Nephron (organoid): ENCODE measurements around the gene NTSR1.

ENCODE experiments used
- H3K27ac Mint-ChIP-seq, 3 experiments: 2 replicates each; pipeline ENCODE4 v1.8.0; 2020; ENCODE audit warnings: mixed read lengths in 3 of 3, mild to moderate bottlenecking in 2 of 3, moderate library complexity in 1 of 3
- H3K27me3 Mint-ChIP-seq: 2 replicates; pipeline ENCODE4 v1.8.0; 2021; ENCODE audit warnings: low read depth, mild to moderate bottlenecking, moderate library complexity, mixed read lengths
- H3K36me3 Mint-ChIP-seq: 2 replicates; pipeline ENCODE4 v1.8.0; 2020; ENCODE audit warnings: low read depth, mixed read lengths
- H3K4me1 Mint-ChIP-seq: 2 replicates; pipeline ENCODE4 v1.8.0; 2020; ENCODE audit warnings: mixed read lengths
- H3K4me3 Mint-ChIP-seq, 3 experiments: 2 replicates each; pipeline ENCODE4 v1.8.0; 2020; ENCODE audit warnings: mild to moderate bottlenecking in 3 of 3, mixed read lengths in 3 of 3, moderate library complexity in 2 of 3
- H3K9me3 Mint-ChIP-seq: 2 replicates; pipeline ENCODE4 v1.8.0; 2020; ENCODE audit warnings: mixed read lengths
- CTCF ChIP-seq, 3 experiments: fragments of 200-600 bp; sonication (generic); IDR thresholded peaks; one replicate each; pipeline ENCODE4 v1.5.0; 2021; ENCODE audit warnings: antibody characterized with exemption in 3 of 3; ENCODE audit not compliant: unreplicated experiment in 3 of 3

The NTSR1 gene

GRCh38 chr20:62690261-62690820, 18.3 kb upstream of the NTSR1 start:
- no peak overlapping the region for H3K4me3 Mint-ChIP-seq
- no peak overlapping the region for H3K27ac Mint-ChIP-seq
- no peak for TF ChIP-seq CTCF (IDR thresholded peaks at IDR 0.05; ENCODE audit: unreplicated experiment in 3 of 3)
- H3K27me3 Mint-ChIP-seq: peaks cover 32% of the 10 kb centered on the region
- H3K36me3 Mint-ChIP-seq: no peaks in the 10 kb centered on the region
- no peaks in the 10 kb centered on the region for H3K9me3 Mint-ChIP-seq
- H3K4me1 Mint-ChIP-seq: peaks cover 27% of the 10 kb centered on the region

GRCh38 chr20:62691487-62691886, 17.1 kb upstream of the NTSR1 start:
- no peak overlapping the region for H3K4me3 Mint-ChIP-seq
- peaks cover 4% of the 10 kb centered on the region for H3K9me3 Mint-ChIP-seq
- no peak for TF ChIP-seq CTCF (IDR thresholded peaks at IDR 0.05; ENCODE audit: unreplicated experiment in 3 of 3)
- H3K36me3 Mint-ChIP-seq: no peaks in the 10 kb centered on the region
- no peak overlapping the region for H3K27ac Mint-ChIP-seq
- peaks cover 19% of the 10 kb centered on the region for H3K4me1 Mint-ChIP-seq
- H3K27me3 Mint-ChIP-seq: peaks cover 28% of the 10 kb centered on the region

GRCh38 chr20:62692176-62692575, 16.5 kb upstream of the NTSR1 start:
- H3K9me3 Mint-ChIP-seq: peaks cover 4% of the 10 kb centered on the region
- no peak overlapping the region for H3K4me3 Mint-ChIP-seq
- H3K27me3 Mint-ChIP-seq: peaks cover 22% of the 10 kb centered on the region
- peaks cover 15% of the 10 kb centered on the region for H3K4me1 Mint-ChIP-seq
- no peak for TF ChIP-seq CTCF (IDR thresholded peaks at IDR 0.05; ENCODE audit: unreplicated experiment in 3 of 3)
- no peaks in the 10 kb centered on the region for H3K36me3 Mint-ChIP-seq
- H3K27ac Mint-ChIP-seq: no peak overlapping the region

GRCh38 chr20:62692801-62693523, 15.7 kb upstream of the NTSR1 start:
- peaks cover 19% of the 10 kb centered on the region for H3K27me3 Mint-ChIP-seq
- TF ChIP-seq CTCF (IDR thresholded peaks at IDR 0.05; ENCODE audit: unreplicated experiment in 3 of 3): no peak
- H3K9me3 Mint-ChIP-seq: peaks cover 4% of the 10 kb centered on the region
- H3K4me1 Mint-ChIP-seq: peaks cover 13% of the 10 kb centered on the region
- no peaks in the 10 kb centered on the region for H3K36me3 Mint-ChIP-seq
- no peak overlapping the region for H3K27ac Mint-ChIP-seq
- no peak overlapping the region for H3K4me3 Mint-ChIP-seq

- Mint-ChIP-seq H3K27me3 (peaks cover 17% of the 10 kb centered on the region), H3K36me3 (no peaks in the 10 kb centered on the region), H3K27ac (no peak overlapping the region), H3K4me3 (no peak overlapping the region), H3K9me3 (peaks cover 4% of the 10 kb centered on the region), H3K4me1 (peaks cover 12% of the 10 kb centered on the region)
- TF ChIP-seq CTCF (IDR thresholded peaks at IDR 0.05; ENCODE audit: unreplicated experiment in 3 of 3): no peak
Measured at GRCh38 chr20:62693524-62693922, 15.1 kb upstream of the NTSR1 start.

GRCh38 chr20:62694106-62694505, 14.5 kb upstream of the NTSR1 start:
- TF ChIP-seq CTCF (IDR thresholded peaks at IDR 0.05; ENCODE audit: unreplicated experiment in 3 of 3): no peak
- H3K4me1 Mint-ChIP-seq: peaks cover 12% of the 10 kb centered on the region
- H3K27ac Mint-ChIP-seq: no peak overlapping the region
- H3K27me3 Mint-ChIP-seq: peaks cover 17% of the 10 kb centered on the region
- H3K36me3 Mint-ChIP-seq: no peaks in the 10 kb centered on the region
- no peak overlapping the region for H3K4me3 Mint-ChIP-seq
- H3K9me3 Mint-ChIP-seq: peaks cover 4% of the 10 kb centered on the region
